HCT116 (cell line): ENCODE results near the gene ZDHHC1. TPM values are rescaled to one million over a fixed set of nuclear protein-coding genes. Genes with fewer than 3 reads are reported as not detected.

Experiments
- ATAC-seq: fragments of 200-7000 bp; cut with Tn5 transposase; 2 replicates; pipeline ENCODE4 v1.9.1; 2020; ENCODE audit warnings: mild to moderate bottlenecking, moderate library complexity
- BruUV-seq: library from RNA; stranded (reverse); fragments of 400-500 nt; replicated peaks from 2 replicates; lab custom pipeline; 2021; lab: Mats Ljungman, UMichigan
- CTCF ChIA-PET: fragments of 300-600 bp; sonication (Branson Sonifier 250); formaldehyde crosslinking; loops from one replicate; lab custom pipeline; 2021; ENCODE audit warnings: antibody characterized with exemption; lab: Charles Lee
- POLR2A ChIA-PET: fragments of 300-600, 350-600 bp; sonication (Branson Sonifier 250); formaldehyde crosslinking; loops from one replicate; lab custom pipeline; 2021; ENCODE audit warnings: antibody characterized with exemption; lab: Charles Lee
- RAD21 ChIA-PET, 2 experiments: fragments of 300-600 bp; sonication (Branson Sonifier 250); formaldehyde crosslinking; loops; one replicate each; lab custom pipeline; 2023; ENCODE audit warnings: low total read pairs in 2 of 2; ENCODE audit not compliant: uncharacterized antibody in 2 of 2, unreplicated experiment in 2 of 2, low non-redundant PET in 1 of 2; lab: Charles Lee
- DNase-seq: peaks from one replicate; pipeline ENCODE4 v3.0.0-alpha.2; 2010; ENCODE audit warnings: low read depth, low spot score
- H2AFZ ChIP-seq: fragments of 200-600 bp; shearing (Covaris generic), sonication (generic); 2 replicates; pipeline ENCODE4 v1.6.1; 2017; ENCODE audit warnings: low read depth, mixed run types, mixed read lengths, antibody characterized with exemption, low read length; ENCODE audit not compliant: poor library complexity, severe bottlenecking
- H3K27ac ChIP-seq: 2 replicates; pipeline ENCODE4 v1.5.1; 2012; ENCODE audit warnings: low read depth, low read length
- H3K27me3 ChIP-seq: fragments of 200-600 bp; sonication (generic); 2 replicates; pipeline ENCODE4 v1.6.1; 2016; ENCODE audit warnings: mixed run types, low read length, mixed read lengths; ENCODE audit not compliant: insufficient read depth
- H3K36me3 ChIP-seq, 2 experiments: fragments of 200-500 bp in 1 of 2; fragments of 200-600 bp in 1 of 2; sonication (Bioruptor generic) in 1 of 2; sonication (generic) in 1 of 2; 2 replicates each; pipeline versions ENCODE4 v1.5.1 to v1.6.1; 2014 to 2016; ENCODE audit warnings: low read length in 2 of 2, inconsistent platforms in 1 of 2, mixed read lengths in 1 of 2, mixed run types in 1 of 2; ENCODE audit not compliant: insufficient read depth in 2 of 2, control insufficient read depth in 1 of 2
- H3K4me1 ChIP-seq, 2 experiments: fragments of 200-600 bp in 1 of 2; sonication (generic) in 1 of 2; 2 replicates each; pipeline versions ENCODE4 v1.5.1 to v1.6.1; 2012 to 2017; ENCODE audit warnings: low read length in 2 of 2, inconsistent platforms in 1 of 2, mild to moderate bottlenecking in 1 of 2, mixed read lengths in 1 of 2, mixed run types in 1 of 2, moderate library complexity in 1 of 2; ENCODE audit not compliant: insufficient read depth in 2 of 2, control insufficient read depth in 1 of 2
- H3K4me2 ChIP-seq: fragments of 200-600 bp; sonication (generic); 2 replicates; pipeline ENCODE4 v1.6.1; 2017; ENCODE audit warnings: mixed run types, low read length, mixed read lengths
- H3K4me3 ChIP-seq, 2 experiments: fragments of 200-600 bp in 1 of 2; sonication (generic) in 1 of 2; replicated peaks in 1 of 2; 2 replicates each; pipeline ENCODE4 v1.5.1; 2011 to 2016; ENCODE audit warnings: low read length in 2 of 2, control low read depth in 1 of 2, low read depth in 1 of 2, mild to moderate bottlenecking in 1 of 2, mixed read lengths in 1 of 2, mixed run types in 1 of 2
- H3K79me2 ChIP-seq: fragments of 200-600 bp; sonication (generic); 2 replicates; pipeline ENCODE4 v1.6.1; 2017; ENCODE audit warnings: mild to moderate bottlenecking, mixed run types, low read length, moderate library complexity, mixed read lengths; ENCODE audit not compliant: insufficient read depth
- H3K9ac ChIP-seq: fragments of 200-600 bp; sonication (generic); 2 replicates; pipeline ENCODE4 v1.6.1; 2016; ENCODE audit warnings: low read length, mixed read lengths
- H3K9me2 ChIP-seq: fragments of 200-600 bp; sonication (generic), shearing (Covaris generic); 2 replicates; pipeline ENCODE4 v1.6.1; 2017; ENCODE audit warnings: mixed run types, mild to moderate bottlenecking, moderate library complexity; ENCODE audit not compliant: insufficient read depth
- H3K9me3 ChIP-seq, 2 experiments: fragments of 200-500 bp in 1 of 2; fragments of 200-600 bp in 1 of 2; sonication (Bioruptor generic) in 1 of 2; sonication (generic) in 1 of 2; 2 replicates each; pipeline ENCODE4 v1.6.1; 2014 to 2017; ENCODE audit warnings: low read length in 2 of 2, mixed read lengths in 2 of 2, inconsistent platforms in 1 of 2, low read depth in 1 of 2, mild to moderate bottlenecking in 1 of 2, mixed run types in 1 of 2, moderate library complexity in 1 of 2; ENCODE audit not compliant: control insufficient read depth in 1 of 2, insufficient read depth in 1 of 2
- H4K20me1 ChIP-seq: fragments of 200-600 bp; sonication (generic), shearing (Covaris generic); 2 replicates; pipeline ENCODE4 v1.6.1; 2017; ENCODE audit warnings: mixed run types, mild to moderate bottlenecking, moderate library complexity; ENCODE audit not compliant: insufficient read depth
- CEBPB ChIP-seq: IDR thresholded peaks from 2 replicates; pipeline ENCODE4 v1.6.1; 2012; ENCODE audit warnings: low read depth
- EGR1 ChIP-seq: IDR thresholded peaks from 2 replicates; pipeline ENCODE4 v1.6.1; 2012; ENCODE audit warnings: low read depth
- EZH2phosphoT487 ChIP-seq: fragments of 200-600 bp; IDR thresholded peaks from 2 replicates; pipeline ENCODE4 v1.6.1; 2018; ENCODE audit warnings: antibody characterized with exemption, borderline replicate concordance
- FOSL1 ChIP-seq: IDR thresholded peaks from 2 replicates; pipeline ENCODE4 v1.6.1; 2012; ENCODE audit warnings: low read depth
- JUND ChIP-seq: IDR thresholded peaks from 2 replicates; pipeline ENCODE4 v1.6.1; 2012
- POLR2A ChIP-seq: IDR thresholded peaks from 2 replicates; pipeline ENCODE4 v1.7.0; 2011; ENCODE audit warnings: borderline replicate concordance; ENCODE audit not compliant: insufficient read depth, insufficient read length; ENCODE audit errors: extremely low read depth
- POLR2AphosphoS5 ChIP-seq: IDR thresholded peaks from 2 replicates; pipeline ENCODE4 v1.6.1; 2011; ENCODE audit warnings: mild to moderate bottlenecking, low read depth, low read length, moderate library complexity
- RAD21 ChIP-seq: IDR thresholded peaks from 2 replicates; pipeline ENCODE4 v1.6.1; 2012; ENCODE audit warnings: low read depth, mild to moderate bottlenecking
- SIN3A ChIP-seq: IDR thresholded peaks from 2 replicates; pipeline ENCODE4 v1.6.1; 2012; ENCODE audit warnings: low read depth
- SRF ChIP-seq: IDR thresholded peaks from 2 replicates; pipeline ENCODE4 v1.6.1; 2012; ENCODE audit warnings: low read depth
- TCF7L2 ChIP-seq: IDR thresholded peaks from 2 replicates; pipeline ENCODE4 v1.7.0; 2011; ENCODE audit warnings: borderline replicate concordance, inconsistent platforms; ENCODE audit not compliant: insufficient read depth, insufficient read length; ENCODE audit errors: extremely low read depth
- YY1 ChIP-seq: IDR thresholded peaks from 2 replicates; pipeline ENCODE4 v1.6.1; 2011; ENCODE audit warnings: low read length, low read depth, moderate library complexity, mild to moderate bottlenecking; ENCODE audit not compliant: insufficient replicate concordance; ENCODE audit errors: extremely low read depth
- ZFX ChIP-seq: fragments of 450-650 bp; IDR thresholded peaks from 2 replicates; pipeline ENCODE4 v1.6.1; 2017
- intact Hi-C: fragments of 100-400 bp; cut with micrococcal nuclease; formaldehyde crosslinking; loops from 2 replicates; pipeline ENCODE4 v1.10.0; 2022
- total RNA-seq: library from RNA; stranded (reverse); gene quantifications from one replicate; pipeline ENCODE4 v1.2.1, GENCODE V29; 2021; ENCODE audit not compliant: unreplicated experiment
- TF ChIP-seq, protein P1 (sequence below), 3 experiments: fragments of 200-600 bp in 1 of 3; sonication (generic) in 1 of 3; IDR thresholded peaks in 2 of 3; conservative IDR thresholded peaks in 1 of 3; 2 replicates each; pipeline ENCODE4 v1.5.1; 2012 to 2017; ENCODE audit warnings: low read depth in 2 of 3, low read length in 2 of 3, antibody characterized with exemption in 1 of 3, borderline replicate concordance in 1 of 3, control low read depth in 1 of 3, mild to moderate bottlenecking in 1 of 3, mixed read lengths in 1 of 3, mixed run types in 1 of 3, moderate library complexity in 1 of 3; ENCODE audit not compliant: insufficient read depth in 1 of 3
- TF ChIP-seq, protein P2 (sequence below): IDR thresholded peaks from 2 replicates; pipeline ENCODE4 v1.6.1; 2012

ZDHHC1 gene
- total RNA-seq, 1 experiment from 2014 or later: 9.1 TPM

DNA sequence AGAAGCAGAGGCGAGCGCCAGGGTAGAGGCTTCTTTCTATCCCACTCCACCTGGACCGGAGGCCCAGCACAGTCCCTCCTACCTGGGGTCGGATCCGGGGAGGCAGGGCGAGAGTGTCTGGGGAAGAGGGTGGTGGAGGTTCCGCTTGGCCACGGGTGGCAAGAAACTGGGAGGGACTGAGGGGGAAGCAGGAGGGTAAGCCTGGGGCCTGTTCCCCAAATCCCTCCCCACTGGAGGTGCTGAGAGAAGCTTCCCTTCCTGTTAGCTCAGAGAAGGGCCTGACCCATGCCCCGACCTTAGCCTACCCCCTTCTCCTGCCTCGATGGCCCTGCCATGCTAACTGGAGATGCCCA lies 21.2 kb downstream of the ZDHHC1 start:
- no peak overlapping the region for H3K27ac ChIP-seq

DNA sequence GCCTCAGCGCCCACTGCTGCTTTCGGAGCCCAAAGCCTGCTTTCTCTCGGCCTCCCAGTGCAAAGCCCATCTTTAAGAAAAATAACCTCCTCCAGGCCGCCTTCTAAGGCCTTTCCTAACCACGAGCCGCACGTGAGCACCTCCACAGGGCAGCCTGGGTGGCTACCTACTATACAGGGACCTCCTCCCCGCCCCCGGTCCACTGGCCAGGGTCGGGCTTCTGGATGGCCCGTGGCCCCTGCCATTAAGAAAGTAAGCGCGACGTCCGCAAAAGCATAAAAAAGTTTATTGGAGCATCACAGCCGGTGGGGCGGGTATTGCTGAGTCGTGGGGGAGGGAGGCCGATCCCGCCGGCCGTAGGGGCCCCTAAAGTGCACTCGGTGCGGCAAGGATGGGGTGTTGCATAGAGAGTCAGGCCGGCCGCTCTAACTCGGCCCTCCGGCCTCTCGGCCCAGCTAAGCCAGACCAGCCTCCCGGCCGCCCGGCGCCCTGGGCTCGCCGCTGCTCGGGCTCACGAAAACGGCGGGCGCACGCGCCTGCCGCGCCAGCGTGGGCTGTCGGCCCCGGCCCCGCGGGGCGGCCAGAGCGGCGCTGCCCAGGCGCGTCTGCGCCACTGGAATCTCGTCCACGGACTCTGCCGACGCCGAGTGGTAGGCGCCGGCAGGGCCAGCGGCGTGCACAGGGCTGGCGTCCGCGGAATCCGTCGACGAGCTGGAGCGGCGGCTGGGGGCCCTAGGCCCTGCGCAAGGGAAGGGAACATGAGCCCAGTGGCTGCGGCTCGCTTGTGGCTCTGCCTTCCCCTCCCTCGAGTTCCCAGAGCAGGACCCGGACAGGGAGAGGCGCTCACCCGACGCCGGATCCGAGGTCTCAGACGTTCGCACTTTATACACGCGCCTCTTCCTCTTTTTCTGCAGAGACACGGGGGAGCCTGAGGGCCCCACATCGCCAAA lies 21.8 kb downstream of the ZDHHC1 start:
- Histone ChIP-seq H3K9ac (no peak overlapping the region), H2AFZ (no peak overlapping the region), H3K79me2 (no peaks in the 10 kb centered on the region), H3K4me2 (no peak overlapping the region), H3K27ac (no peak overlapping the region), H3K27me3 (no peaks in the 10 kb centered on the region), H4K20me1 (no peaks in the 10 kb centered on the region), H3K4me1 (peaks cover 10 to 20% of the 10 kb centered on the region in 2 experiments), H3K9me2 (no peaks in the 10 kb centered on the region), H3K9me3 (no peaks in the 10 kb centered on the region), H3K4me3 (no peak overlapping the region), H3K36me3 (no peaks in the 10 kb centered on the region)
- intact Hi-C loops: loop anchor here (5.0 kb wide), 1 partner anchor 132 kb away; no protein-coding TSS in a partner anchor
- ATAC-seq: no peak
- no peak for DNase-seq
- CTCF ChIA-PET: no interaction called here
- no TSS peak for BruUV-seq
- RAD21 ChIA-PET: no interaction called here
- POLR2A ChIA-PET: no interaction called here
- TF ChIP-seq EZH2phosphoT487: no peak
- TF ChIP-seq CEBPB: no peak
- no peak for TF ChIP-seq POLR2AphosphoS5
- TF ChIP-seq, protein P1, sequence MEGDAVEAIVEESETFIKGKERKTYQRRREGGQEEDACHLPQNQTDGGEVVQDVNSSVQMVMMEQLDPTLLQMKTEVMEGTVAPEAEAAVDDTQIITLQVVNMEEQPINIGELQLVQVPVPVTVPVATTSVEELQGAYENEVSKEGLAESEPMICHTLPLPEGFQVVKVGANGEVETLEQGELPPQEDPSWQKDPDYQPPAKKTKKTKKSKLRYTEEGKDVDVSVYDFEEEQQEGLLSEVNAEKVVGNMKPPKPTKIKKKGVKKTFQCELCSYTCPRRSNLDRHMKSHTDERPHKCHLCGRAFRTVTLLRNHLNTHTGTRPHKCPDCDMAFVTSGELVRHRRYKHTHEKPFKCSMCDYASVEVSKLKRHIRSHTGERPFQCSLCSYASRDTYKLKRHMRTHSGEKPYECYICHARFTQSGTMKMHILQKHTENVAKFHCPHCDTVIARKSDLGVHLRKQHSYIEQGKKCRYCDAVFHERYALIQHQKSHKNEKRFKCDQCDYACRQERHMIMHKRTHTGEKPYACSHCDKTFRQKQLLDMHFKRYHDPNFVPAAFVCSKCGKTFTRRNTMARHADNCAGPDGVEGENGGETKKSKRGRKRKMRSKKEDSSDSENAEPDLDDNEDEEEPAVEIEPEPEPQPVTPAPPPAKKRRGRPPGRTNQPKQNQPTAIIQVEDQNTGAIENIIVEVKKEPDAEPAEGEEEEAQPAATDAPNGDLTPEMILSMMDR (IDR thresholded peaks at IDR 0.05 in 2 of 3, conservative IDR thresholded peaks at IDR 0.05 in 1 of 3; ENCODE audit: borderline replicate concordance in 1 of 3, insufficient read depth in 1 of 3, low read depth in 2 of 3, low read length in 2 of 3): no peak
- TF ChIP-seq YY1: no peak
- TF ChIP-seq, protein P2, sequence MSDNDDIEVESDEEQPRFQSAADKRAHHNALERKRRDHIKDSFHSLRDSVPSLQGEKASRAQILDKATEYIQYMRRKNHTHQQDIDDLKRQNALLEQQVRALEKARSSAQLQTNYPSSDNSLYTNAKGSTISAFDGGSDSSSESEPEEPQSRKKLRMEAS: no peak
- TF ChIP-seq POLR2A: no peak
- TF ChIP-seq FOSL1: no peak
- TF ChIP-seq SIN3A: no peak
- no peak for TF ChIP-seq RAD21
- TF ChIP-seq SRF: no peak
- TF ChIP-seq ZFX: no peak

More for the DNA sequence above, 21.2 kb downstream of the ZDHHC1 start:
- TF ChIP-seq EGR1 (no peak), TCF7L2 (no peak), JUND (no peak)
- TF ChIP-seq, protein P1 (IDR thresholded peaks at IDR 0.05 in 2 of 3, conservative IDR thresholded peaks at IDR 0.05 in 1 of 3; ENCODE audit: borderline replicate concordance in 1 of 3, insufficient read depth in 1 of 3, low read depth in 2 of 3, low read length in 2 of 3): no peak
- Histone ChIP-seq H3K27me3 (no peaks in the 10 kb centered on the region), H3K4me2 (no peak overlapping the region), H3K9ac (no peak overlapping the region), H3K9me3 (no peaks in the 10 kb centered on the region), H3K79me2 (no peaks in the 10 kb centered on the region), H4K20me1 (no peaks in the 10 kb centered on the region), H3K4me3 (no peak overlapping the region), H3K9me2 (no peaks in the 10 kb centered on the region), H3K36me3 (no peaks in the 10 kb centered on the region), H2AFZ (no peak overlapping the region), H3K4me1 (peaks cover 10 to 20% of the 10 kb centered on the region in 2 experiments)
- RAD21 ChIA-PET: no interaction called here
- no peak for ATAC-seq
- BruUV-seq: no TSS peak
- DNase-seq: no peak
- CTCF ChIA-PET: no interaction called here
- intact Hi-C loops: loop anchor here (5.0 kb wide), 1 partner anchor 133 kb away; no protein-coding TSS in a partner anchor
- POLR2A ChIA-PET: no interaction called here
